Measurements from ENCODE around the gene SLC43A1. TPM values are rescaled to one million over a fixed set of nuclear protein-coding genes. Genes with fewer than 3 reads are reported as not detected.

The SLC43A1 gene
- polyA plus RNA-seq, 1 of the 3 experiments (the other 2 are of a cell fraction) = 4.4 TPM

DNA sequence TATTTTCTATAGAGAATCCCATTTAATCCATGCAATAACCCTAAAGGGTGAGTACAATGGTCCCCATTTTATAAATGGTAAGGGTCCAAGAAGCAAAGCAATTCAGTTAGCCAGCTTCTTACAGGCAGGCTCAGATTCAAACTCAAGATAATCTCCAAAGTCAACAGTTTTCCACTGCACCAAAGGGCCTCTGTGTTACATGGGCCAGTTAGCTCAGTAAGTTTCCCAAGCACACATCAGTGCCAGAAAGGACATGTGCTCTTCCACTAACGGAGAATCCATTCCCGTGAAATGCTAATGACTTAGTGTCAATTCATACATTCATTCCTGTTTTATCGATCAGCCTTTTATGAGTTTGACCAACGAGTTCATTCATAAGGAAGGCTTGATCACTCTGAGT, 11.0 kb downstream of the SLC43A1 start:
- no peaks in the 10 kb centered on the region for H3K27me3 ChIP-seq (ENCODE audit: insufficient read depth)
- TF ChIP-seq MAX (IDR thresholded peaks at IDR 0.05; ENCODE audit: low read depth) = no peak
- TF ChIP-seq RAD21 (IDR thresholded peaks at IDR 0.05; ENCODE audit: low read length) = no peak
- no peak for TF ChIP-seq EZH2phosphoT487 (IDR thresholded peaks at IDR 0.05; ENCODE audit: borderline replicate concordance, low read depth)
- no peak for TF ChIP-seq MXI1 (IDR thresholded peaks at IDR 0.05; ENCODE audit: low read depth, low read length)
- no peak for TF ChIP-seq YY1 (IDR thresholded peaks at IDR 0.05; ENCODE audit: low read depth)
- TF ChIP-seq EP300 (IDR thresholded peaks at IDR 0.05; ENCODE audit: borderline replicate concordance in 1 of 2, low read depth in 1 of 2, low read length in 1 of 2) = no peak
- TF ChIP-seq FOXJ3 (CRISPR knock-in tag; IDR thresholded peaks at IDR 0.05) = no peak
- DNase-seq = no peak
- no peak overlapping the region for H3K4me2 ChIP-seq
- H3K9me2 ChIP-seq = no peaks in the 10 kb centered on the region
- no peak overlapping the region for H3K4me3 ChIP-seq (ENCODE audit: low read depth in 2 of 2, low read length in 1 of 2)
- ChIA-PET POLR2A (interaction anchor here (0.6 kb wide), 1 partner anchor 85 kb away, joined by 3 read pairs; no protein-coding TSS in a partner anchor), CTCF (interaction anchor here (0.8 to 8.5 kb wide), 3 partner anchors 12 to 140 kb away, joined by 3 to 73 read pairs (median 4); no protein-coding TSS in a partner anchor)
- no peaks in the 10 kb centered on the region for H3F3A ChIP-seq (replicated peaks; ENCODE audit: insufficient read depth)
- no peaks in the 10 kb centered on the region for H4K20me1 ChIP-seq (ENCODE audit: insufficient read depth)
- WGBS (ENCODE audit: low lambda C conversion rate) = 88% methylated on average over 4 of the region's 4 CpGs
- no peak overlapping the region for H2AFZ ChIP-seq (ENCODE audit: low read depth)
- no peaks in the 10 kb centered on the region for H3K79me2 ChIP-seq (ENCODE audit: insufficient read depth)
- H3K9ac ChIP-seq = no peak overlapping the region
- H3K27ac ChIP-seq (ENCODE audit: low read depth in 2 of 2, low read length in 1 of 2) = no peak overlapping the region
- peaks cover 6 to 7% of the 10 kb centered on the region in 2 experiments; a peak in 2 of 4 replicates for H3K4me1 ChIP-seq (ENCODE audit: control insufficient read depth in 1 of 2, insufficient read depth in 2 of 2, low read depth in 1 of 2, low read length in 1 of 2)
- no peaks in the 10 kb centered on the region for H3K36me3 ChIP-seq (replicated peaks in 1 of 2; ENCODE audit: control insufficient read depth in 1 of 2, insufficient read depth in 2 of 2, low read length in 1 of 2)
- H3K9me3 ChIP-seq = no peaks in the 10 kb centered on the region

- H3K4me2 ChIP-seq = no peak overlapping the region
- no peak for TF ChIP-seq RXRA (IDR thresholded peaks at IDR 0.05; ENCODE audit: borderline replicate concordance, low read depth)
- TF ChIP-seq MAX (IDR thresholded peaks at IDR 0.05; ENCODE audit: low read depth) = no peak
- TF ChIP-seq GABPA (IDR thresholded peaks at IDR 0.05; ENCODE audit: low read depth) = no peak
- TF ChIP-seq CTCF (IDR thresholded peaks at IDR 0.05) = no peak
- no peak for TF ChIP-seq ELF1 (IDR thresholded peaks at IDR 0.05)
- no peak for TF ChIP-seq NFIC (IDR thresholded peaks at IDR 0.05; ENCODE audit: borderline replicate concordance)
- TF ChIP-seq, protein P1, sequence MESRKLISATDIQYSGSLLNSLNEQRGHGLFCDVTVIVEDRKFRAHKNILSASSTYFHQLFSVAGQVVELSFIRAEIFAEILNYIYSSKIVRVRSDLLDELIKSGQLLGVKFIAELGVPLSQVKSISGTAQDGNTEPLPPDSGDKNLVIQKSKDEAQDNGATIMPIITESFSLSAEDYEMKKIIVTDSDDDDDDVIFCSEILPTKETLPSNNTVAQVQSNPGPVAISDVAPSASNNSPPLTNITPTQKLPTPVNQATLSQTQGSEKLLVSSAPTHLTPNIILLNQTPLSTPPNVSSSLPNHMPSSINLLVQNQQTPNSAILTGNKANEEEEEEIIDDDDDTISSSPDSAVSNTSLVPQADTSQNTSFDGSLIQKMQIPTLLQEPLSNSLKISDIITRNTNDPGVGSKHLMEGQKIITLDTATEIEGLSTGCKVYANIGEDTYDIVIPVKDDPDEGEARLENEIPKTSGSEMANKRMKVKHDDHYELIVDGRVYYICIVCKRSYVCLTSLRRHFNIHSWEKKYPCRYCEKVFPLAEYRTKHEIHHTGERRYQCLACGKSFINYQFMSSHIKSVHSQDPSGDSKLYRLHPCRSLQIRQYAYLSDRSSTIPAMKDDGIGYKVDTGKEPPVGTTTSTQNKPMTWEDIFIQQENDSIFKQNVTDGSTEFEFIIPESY (IDR thresholded peaks at IDR 0.05; ENCODE audit: borderline replicate concordance, low read depth) = no peak
- TF ChIP-seq SIN3A (IDR thresholded peaks at IDR 0.05; ENCODE audit: borderline replicate concordance, low read depth, low read length) = no peak
- no peak for TF ChIP-seq NRF1 (IDR thresholded peaks at IDR 0.05; ENCODE audit: low read depth, low read length)
- no peak for TF ChIP-seq TCF12 (IDR thresholded peaks at IDR 0.05)
- TF ChIP-seq, protein P2, sequence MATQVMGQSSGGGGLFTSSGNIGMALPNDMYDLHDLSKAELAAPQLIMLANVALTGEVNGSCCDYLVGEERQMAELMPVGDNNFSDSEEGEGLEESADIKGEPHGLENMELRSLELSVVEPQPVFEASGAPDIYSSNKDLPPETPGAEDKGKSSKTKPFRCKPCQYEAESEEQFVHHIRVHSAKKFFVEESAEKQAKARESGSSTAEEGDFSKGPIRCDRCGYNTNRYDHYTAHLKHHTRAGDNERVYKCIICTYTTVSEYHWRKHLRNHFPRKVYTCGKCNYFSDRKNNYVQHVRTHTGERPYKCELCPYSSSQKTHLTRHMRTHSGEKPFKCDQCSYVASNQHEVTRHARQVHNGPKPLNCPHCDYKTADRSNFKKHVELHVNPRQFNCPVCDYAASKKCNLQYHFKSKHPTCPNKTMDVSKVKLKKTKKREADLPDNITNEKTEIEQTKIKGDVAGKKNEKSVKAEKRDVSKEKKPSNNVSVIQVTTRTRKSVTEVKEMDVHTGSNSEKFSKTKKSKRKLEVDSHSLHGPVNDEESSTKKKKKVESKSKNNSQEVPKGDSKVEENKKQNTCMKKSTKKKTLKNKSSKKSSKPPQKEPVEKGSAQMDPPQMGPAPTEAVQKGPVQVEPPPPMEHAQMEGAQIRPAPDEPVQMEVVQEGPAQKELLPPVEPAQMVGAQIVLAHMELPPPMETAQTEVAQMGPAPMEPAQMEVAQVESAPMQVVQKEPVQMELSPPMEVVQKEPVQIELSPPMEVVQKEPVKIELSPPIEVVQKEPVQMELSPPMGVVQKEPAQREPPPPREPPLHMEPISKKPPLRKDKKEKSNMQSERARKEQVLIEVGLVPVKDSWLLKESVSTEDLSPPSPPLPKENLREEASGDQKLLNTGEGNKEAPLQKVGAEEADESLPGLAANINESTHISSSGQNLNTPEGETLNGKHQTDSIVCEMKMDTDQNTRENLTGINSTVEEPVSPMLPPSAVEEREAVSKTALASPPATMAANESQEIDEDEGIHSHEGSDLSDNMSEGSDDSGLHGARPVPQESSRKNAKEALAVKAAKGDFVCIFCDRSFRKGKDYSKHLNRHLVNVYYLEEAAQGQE (IDR thresholded peaks at IDR 0.05; ENCODE audit: low read depth, low read length) = no peak
- TF ChIP-seq FOXJ3 (CRISPR knock-in tag; IDR thresholded peaks at IDR 0.05) = no peak
- TF ChIP-seq YY1 (IDR thresholded peaks at IDR 0.05; ENCODE audit: low read depth) = no peak
- no peak for TF ChIP-seq FOXM1 (IDR thresholded peaks at IDR 0.05; ENCODE audit: low read depth)
- no peak for TF ChIP-seq POLR2AphosphoS5 (IDR thresholded peaks at IDR 0.05; ENCODE audit: low read depth, low read length)
- H3K79me2 ChIP-seq (ENCODE audit: insufficient read depth) = no peaks in the 10 kb centered on the region
- H3K27ac ChIP-seq (ENCODE audit: low read depth in 2 of 2, low read length in 1 of 2) = no peak overlapping the region
- H3K4me3 ChIP-seq (ENCODE audit: low read depth in 2 of 2, low read length in 1 of 2) = no peak overlapping the region
- ChIA-PET POLR2A (no interaction called here), CTCF (interaction anchor here (1.3 to 27.2 kb wide), 4 partner anchors 10 to 45 kb away, joined by 3 to 517 read pairs (median 40); partner anchors contain the start of gene TIMM10)
- H3K9me3 ChIP-seq = no peaks in the 10 kb centered on the region
- no peak overlapping the region for H3K9ac ChIP-seq
- no peaks in the 10 kb centered on the region for H3F3A ChIP-seq (replicated peaks; ENCODE audit: insufficient read depth)
- H3K27me3 ChIP-seq (ENCODE audit: insufficient read depth) = no peaks in the 10 kb centered on the region
- peaks cover 11 to 12% of the 10 kb centered on the region in 2 experiments; a peak in 2 of 4 replicates for H3K4me1 ChIP-seq (ENCODE audit: control insufficient read depth in 1 of 2, insufficient read depth in 2 of 2, low read depth in 1 of 2, low read length in 1 of 2)
- DNase-seq = no peak
- H2AFZ ChIP-seq (ENCODE audit: low read depth) = no peak overlapping the region
- H3K9me2 ChIP-seq = no peaks in the 10 kb centered on the region
- H4K20me1 ChIP-seq (ENCODE audit: insufficient read depth) = no peaks in the 10 kb centered on the region
- H3K36me3 ChIP-seq (replicated peaks in 1 of 2; ENCODE audit: control insufficient read depth in 1 of 2, insufficient read depth in 2 of 2, low read length in 1 of 2) = no peaks in the 10 kb centered on the region
Observed at GRCh38 chr11:57502870-57503269, 12.6 kb downstream of the SLC43A1 start.

Measured in SK-N-SH (cell line).